GM10248 (cell line): ENCODE measurements around the gene ZNF574.
"Not testable (repeated sequence)": the region's sequence is repeated elsewhere in the genome, so short reads cannot be mapped to it uniquely, and the experiment has no call there.

Source experiments
- CTCF ChIA-PET: fragments of 300-600 bp; sonication (Branson Sonifier 250); formaldehyde crosslinking; extraction: SDS; loops from one replicate; lab custom pipeline; 2021; ENCODE audit warnings: antibody characterized with exemption; lab: Yijun Ruan, JAX
- POLR2A ChIA-PET: fragments of 350-650 bp; sonication (Branson Sonifier 250); formaldehyde crosslinking; extraction: SDS; loops from one replicate; lab custom pipeline; 2020; ENCODE audit warnings: antibody characterized with exemption; lab: Yijun Ruan, JAX
- DNase-seq: peaks from one replicate; pipeline ENCODE4 v3.0.0; 2012; ENCODE audit errors: extremely low spot score
- CTCF ChIP-seq: IDR thresholded peaks from 2 replicates; pipeline ENCODE4 v1.5.1; 2012; ENCODE audit warnings: mild to moderate bottlenecking, low read depth; ENCODE audit errors: extremely low read depth, missing control alignments, control extremely low read depth

Gene ZNF574

GRCh38 chr19:42095814-42096230 lies 19.9 kb downstream of the ZNF574 start:
- ChIA-PET CTCF (interaction anchor here (1.2 to 5.6 kb wide), 3 partner anchors 13 to 61 kb away, joined by 3 to 29 read pairs (median 4); no protein-coding TSS in a partner anchor), POLR2A (interaction anchor here (0.6 kb wide), 1 partner anchor 22 kb away, joined by 3 read pairs; no protein-coding TSS in a partner anchor)

GRCh38 chr19:42096255-42096837 lies 20.4 kb downstream of the ZNF574 start:
- CTCF ChIA-PET, result interaction anchor here (1.2 to 5.6 kb wide), 3 partner anchors 12 to 61 kb away, joined by 3 to 29 read pairs (median 4); no protein-coding TSS in a partner anchor
- TF ChIP-seq CTCF, result no peak
- POLR2A ChIA-PET, result interaction anchor here (0.7 kb wide), 1 partner anchor 86 kb away, joined by 3 read pairs; no protein-coding TSS in a partner anchor
- no peak for DNase-seq

More at GRCh38 chr19:42095814-42096230, 19.9 kb downstream of the ZNF574 start:
- no peak for TF ChIP-seq CTCF
- no peak for DNase-seq

GRCh38 chr19:42097461-42097860 lies 21.5 kb downstream of the ZNF574 start:
- CTCF ChIA-PET, result no interaction called here
- POLR2A ChIA-PET, result interaction anchor here (0.7 kb wide), 3 partner anchors 17 to 564 kb away, joined by 3 to 12 read pairs (median 3); no protein-coding TSS in a partner anchor
- DNase-seq, result no peak
- no peak for TF ChIP-seq CTCF

- DNase-seq, result no peak
- POLR2A ChIA-PET, result no interaction called here
- no peak for TF ChIP-seq CTCF
- CTCF ChIA-PET, result interaction anchor here (1.3 to 2.0 kb wide), 2 partner anchors 10 to 198 kb away, joined by 4 to 19 read pairs; no protein-coding TSS in a partner anchor
Observed at GRCh38 chr19:42098781-42099180, 22.8 kb downstream of the ZNF574 start.

GRCh38 chr19:42099336-42099925 lies 23.5 kb downstream of the ZNF574 start:
- CTCF ChIA-PET, result interaction anchor here (0.9 to 2.0 kb wide), 4 partner anchors 10 to 197 kb away, joined by 3 to 19 read pairs (median 4); no protein-coding TSS in a partner anchor
- TF ChIP-seq CTCF, result no peak
- no peak for DNase-seq
- POLR2A ChIA-PET, result no interaction called here

GRCh38 chr19:42100241-42100640 lies 24.3 kb downstream of the ZNF574 start:
- CTCF ChIA-PET, result interaction anchor here (1.2 to 2.0 kb wide), 3 partner anchors 9 to 147 kb away, joined by 3 to 19 read pairs (median 6); no protein-coding TSS in a partner anchor
- DNase-seq, POLR2A ChIA-PET: not testable (repeated sequence)
